Mesenchymal stem cell (in vitro differentiated cells and primary cell): ENCODE measurements around the gene APLN.
A peak's percentile ranks its signal among the peaks of the same experiment; 100 is the strongest.

Source experiments
- DNase-seq: peaks from one replicate; pipeline ENCODE4 v3.0.0-alpha.2; 2013
- H2AFZ ChIP-seq: one replicate; pipeline ENCODE4 v1.6.1; 2013; ENCODE audit warnings: low read depth, mild to moderate bottlenecking, control low read depth, inconsistent platforms, low read length, moderate library complexity
- H2AK5ac ChIP-seq: 2 replicates; pipeline ENCODE4 v1.6.1; 2013; ENCODE audit warnings: low read length, moderate library complexity, mild to moderate bottlenecking, inconsistent platforms; ENCODE audit not compliant: severe bottlenecking
- H2BK120ac ChIP-seq: one replicate; pipeline ENCODE4 v1.6.1; 2013; ENCODE audit warnings: low read depth, mild to moderate bottlenecking, inconsistent platforms, low read length, moderate library complexity
- H2BK12ac ChIP-seq, 2 experiments: one replicate each; pipeline ENCODE4 v1.6.1; 2013; ENCODE audit warnings: inconsistent platforms in 2 of 2, low read length in 2 of 2, mild to moderate bottlenecking in 2 of 2, moderate library complexity in 2 of 2, control low read depth in 1 of 2
- H2BK15ac ChIP-seq: one replicate; pipeline ENCODE4 v1.6.1; 2013; ENCODE audit warnings: mild to moderate bottlenecking, low read depth, inconsistent platforms; ENCODE audit not compliant: poor library complexity, severe bottlenecking
- H2BK5ac ChIP-seq: 2 replicates; pipeline ENCODE4 v1.6.1; 2013; ENCODE audit warnings: low read depth, mild to moderate bottlenecking, low read length, control low read depth, inconsistent platforms; ENCODE audit not compliant: poor library complexity, severe bottlenecking
- H3K14ac ChIP-seq, 2 experiments: one replicate each; pipeline ENCODE4 v1.6.1; 2013; ENCODE audit warnings: inconsistent platforms in 2 of 2, low read length in 2 of 2, control low read depth in 1 of 2, mild to moderate bottlenecking in 1 of 2, moderate library complexity in 1 of 2
- H3K18ac ChIP-seq, 2 experiments: one replicate each; pipeline ENCODE4 v1.6.1; 2013; ENCODE audit warnings: inconsistent platforms in 2 of 2, low read length in 2 of 2, control low read depth in 1 of 2, low read depth in 1 of 2, mild to moderate bottlenecking in 1 of 2
- H3K23ac ChIP-seq, 2 experiments: one replicate each; pipeline ENCODE4 v1.6.1; 2013; ENCODE audit warnings: inconsistent platforms in 2 of 2, low read length in 2 of 2, mild to moderate bottlenecking in 2 of 2, moderate library complexity in 2 of 2, control low read depth in 1 of 2
- H3K27ac ChIP-seq: 2 replicates; pipeline ENCODE4 v1.5.1; 2013; ENCODE audit warnings: mild to moderate bottlenecking, moderate library complexity, low read length, control low read depth, inconsistent platforms; ENCODE audit not compliant: poor library complexity, severe bottlenecking
- H3K27me3 ChIP-seq, 2 experiments: 2 replicates each; pipeline versions ENCODE4 v1.6.1 to v1.7.0; 2013; ENCODE audit warnings: low read length in 2 of 2, mild to moderate bottlenecking in 2 of 2, moderate library complexity in 2 of 2, control low read depth in 1 of 2, inconsistent platforms in 1 of 2; ENCODE audit not compliant: control insufficient read depth in 1 of 2, insufficient read depth in 1 of 2
- H3K36me3 ChIP-seq, 2 experiments: 2 replicates each; pipeline versions ENCODE4 v1.6.1 to v1.7.0; 2013; ENCODE audit warnings: low read length in 2 of 2, control low read depth in 1 of 2, inconsistent platforms in 1 of 2, low read depth in 1 of 2, mild to moderate bottlenecking in 1 of 2; ENCODE audit not compliant: insufficient read depth in 2 of 2, control insufficient read depth in 1 of 2
- H3K4ac ChIP-seq, 2 experiments: one replicate each; pipeline ENCODE4 v1.6.1; 2013; ENCODE audit warnings: inconsistent platforms in 2 of 2, low read length in 2 of 2, mild to moderate bottlenecking in 2 of 2, moderate library complexity in 2 of 2, control low read depth in 1 of 2, low read depth in 1 of 2
- H3K4me1 ChIP-seq: 2 replicates; pipeline ENCODE4 v1.6.1; 2013; ENCODE audit warnings: low read depth, low read length, control low read depth; ENCODE audit not compliant: control insufficient read depth, insufficient read depth
- H3K4me2 ChIP-seq: 2 replicates; pipeline ENCODE4 v1.6.1; 2013; ENCODE audit warnings: low read length, mild to moderate bottlenecking, inconsistent platforms; ENCODE audit not compliant: poor library complexity, severe bottlenecking
- H3K4me3 ChIP-seq, 2 experiments: 2 replicates each; pipeline versions ENCODE4 v1.5.1 to v1.7.0; 2013; ENCODE audit warnings: low read length in 2 of 2, mild to moderate bottlenecking in 2 of 2, control low read depth in 1 of 2, low read depth in 1 of 2; ENCODE audit not compliant: insufficient read depth in 1 of 2
- H3K79me1 ChIP-seq: replicated peaks from 2 replicates; pipeline ENCODE4 v1.6.1; 2013; ENCODE audit warnings: mild to moderate bottlenecking, control low read depth, low read length, inconsistent platforms; ENCODE audit not compliant: poor library complexity, severe bottlenecking
- H3K9ac ChIP-seq: 2 replicates; pipeline ENCODE4 v1.7.0; 2013; ENCODE audit warnings: mild to moderate bottlenecking, low read length, moderate library complexity
- H3K9me3 ChIP-seq: 2 replicates; pipeline ENCODE4 v1.7.0; 2013; ENCODE audit warnings: mild to moderate bottlenecking, low read length; ENCODE audit not compliant: control insufficient read depth
- H4K8ac ChIP-seq: one replicate; pipeline ENCODE4 v1.6.1; 2013; ENCODE audit warnings: inconsistent platforms, mild to moderate bottlenecking, low read length, moderate library complexity
- H4K91ac ChIP-seq: one replicate; pipeline ENCODE4 v1.6.1; 2013; ENCODE audit warnings: mild to moderate bottlenecking, low read length, inconsistent platforms
- WGBS: methylation state at CpG from one replicate; pipeline ENCODE4 v1.1.7; 2013; ENCODE audit warnings: mixed read lengths; 5-methylcytosine and 5-hydroxymethylcytosine counted together

APLN gene

GRCh38 chrX:129646566-129647417 is 8.0 kb downstream of the APLN start:
- no peak for DNase-seq
- Histone ChIP-seq H3K79me1 (no peaks in the 10 kb centered on the region), H3K4me2 (no peak overlapping the region), H2BK120ac (no peak overlapping the region), H3K27me3 (peaks cover 13 to 37% of the 10 kb centered on the region in 2 experiments), H2BK5ac (no peak overlapping the region), H3K4me3 (no peak overlapping the region), H2BK12ac (no peak overlapping the region), H3K18ac (no peak overlapping the region), H3K14ac (no peak overlapping the region), H2BK15ac (no peak overlapping the region), H3K23ac (no peak overlapping the region), H3K36me3 (no peaks in the 10 kb centered on the region), H2AFZ (no peak overlapping the region), H4K91ac (no peak overlapping the region), H3K27ac (no peak overlapping the region), H3K9ac (no peak overlapping the region), H4K8ac (no peak overlapping the region), H3K4ac (no peak overlapping the region), H2AK5ac (no peak overlapping the region), H3K9me3 (peaks cover 2% of the 10 kb centered on the region), H3K4me1 (no peaks in the 10 kb centered on the region)
- 75% methylated on average over 8 of the region's 13 CpGs for WGBS

- H3K4me2 ChIP-seq = no peak overlapping the region
- H3K18ac ChIP-seq = no peak overlapping the region
- H2AFZ ChIP-seq = no peak overlapping the region
- no peak overlapping the region for H3K4me3 ChIP-seq
- no peak overlapping the region for H4K91ac ChIP-seq
- H2BK15ac ChIP-seq = no peak overlapping the region
- H2BK120ac ChIP-seq = no peak overlapping the region
- no peak overlapping the region for H4K8ac ChIP-seq
- no peak overlapping the region for H3K9ac ChIP-seq
- H3K4me1 ChIP-seq = no peaks in the 10 kb centered on the region
- H3K27ac ChIP-seq = no peak overlapping the region
- H3K79me1 ChIP-seq = no peaks in the 10 kb centered on the region
- H3K36me3 ChIP-seq = no peaks in the 10 kb centered on the region
- no peak overlapping the region for H2BK12ac ChIP-seq
- no peak overlapping the region for H2BK5ac ChIP-seq
- H3K14ac ChIP-seq = no peak overlapping the region
- peaks cover 0 to 49% of the 10 kb centered on the region in 2 experiments for H3K27me3 ChIP-seq
- no peak overlapping the region for H3K4ac ChIP-seq
- no peak overlapping the region for H3K23ac ChIP-seq
- peak; percentile 6 for DNase-seq
- 86% methylated on average over 4 of the region's 4 CpGs for WGBS
- H2AK5ac ChIP-seq = no peak overlapping the region
- peaks cover 9% of the 10 kb centered on the region for H3K9me3 ChIP-seq
These were observed 12.1 kb downstream of the APLN start for GRCh38 chrX:129642641-129643040.

- no peak overlapping the region for H2BK5ac ChIP-seq
- H3K14ac ChIP-seq = no peak overlapping the region
- H4K8ac ChIP-seq = no peak overlapping the region
- no peak overlapping the region for H2AFZ ChIP-seq
- H2AK5ac ChIP-seq = no peak overlapping the region
- no peak overlapping the region for H2BK120ac ChIP-seq
- peak; percentile 29 for DNase-seq
- no peak overlapping the region for H2BK12ac ChIP-seq
- no peak overlapping the region for H3K23ac ChIP-seq
- peaks cover 0 to 42% of the 10 kb centered on the region in 2 experiments for H3K27me3 ChIP-seq
- H3K4me1 ChIP-seq = no peaks in the 10 kb centered on the region
- H3K9ac ChIP-seq = no peak overlapping the region
- H3K18ac ChIP-seq = no peak overlapping the region
- H3K36me3 ChIP-seq = no peaks in the 10 kb centered on the region
- H2BK15ac ChIP-seq = no peak overlapping the region
- H3K9me3 ChIP-seq = peaks cover 9% of the 10 kb centered on the region
- H3K4ac ChIP-seq = no peak overlapping the region
- no peak overlapping the region for H3K4me2 ChIP-seq
- no peaks in the 10 kb centered on the region for H3K79me1 ChIP-seq
- no peak overlapping the region for H4K91ac ChIP-seq
- 67% methylated on average over 3 of the region's 3 CpGs for WGBS
- H3K27ac ChIP-seq = no peak overlapping the region
- no peak overlapping the region for H3K4me3 ChIP-seq
These were observed 12.8 kb downstream of the APLN start for GRCh38 chrX:129641941-129642340.

GRCh38 chrX:129641469-129641868 is 13.3 kb downstream of the APLN start:
- H3K9ac ChIP-seq = no peak overlapping the region
- no peak overlapping the region for H2BK12ac ChIP-seq
- H2BK120ac ChIP-seq = no peak overlapping the region
- no peak overlapping the region for H3K23ac ChIP-seq
- no peaks in the 10 kb centered on the region for H3K36me3 ChIP-seq
- no peak overlapping the region for H2BK15ac ChIP-seq
- DNase-seq = no peak
- no peak overlapping the region for H4K8ac ChIP-seq
- H3K4me2 ChIP-seq = no peak overlapping the region
- no peak overlapping the region for H2BK5ac ChIP-seq
- no peak overlapping the region for H3K27ac ChIP-seq
- no peak overlapping the region for H2AFZ ChIP-seq
- no peak overlapping the region for H3K4ac ChIP-seq
- no peak overlapping the region for H2AK5ac ChIP-seq
- H3K9me3 ChIP-seq = peaks cover 9% of the 10 kb centered on the region
- H4K91ac ChIP-seq = no peak overlapping the region
- H3K79me1 ChIP-seq = no peaks in the 10 kb centered on the region
- no peaks in the 10 kb centered on the region for H3K4me1 ChIP-seq
- H3K27me3 ChIP-seq = peaks cover 0 to 42% of the 10 kb centered on the region in 2 experiments
- H3K18ac ChIP-seq = no peak overlapping the region
- H3K14ac ChIP-seq = no peak overlapping the region
- 87% methylated on average over 3 of the region's 3 CpGs for WGBS
- no peak overlapping the region for H3K4me3 ChIP-seq
